ENCODE measurements around the gene CHMP4B. TPM values are rescaled to one million over a fixed set of nuclear protein-coding genes. Genes with fewer than 3 reads are reported as not detected.

The CHMP4B gene
- total RNA-seq, 3 donors from 2014 or later (not counting 1 experiment from before 2014, with no cell fraction given): 63.7 to 74.0 (median 70.0) TPM

DNA sequence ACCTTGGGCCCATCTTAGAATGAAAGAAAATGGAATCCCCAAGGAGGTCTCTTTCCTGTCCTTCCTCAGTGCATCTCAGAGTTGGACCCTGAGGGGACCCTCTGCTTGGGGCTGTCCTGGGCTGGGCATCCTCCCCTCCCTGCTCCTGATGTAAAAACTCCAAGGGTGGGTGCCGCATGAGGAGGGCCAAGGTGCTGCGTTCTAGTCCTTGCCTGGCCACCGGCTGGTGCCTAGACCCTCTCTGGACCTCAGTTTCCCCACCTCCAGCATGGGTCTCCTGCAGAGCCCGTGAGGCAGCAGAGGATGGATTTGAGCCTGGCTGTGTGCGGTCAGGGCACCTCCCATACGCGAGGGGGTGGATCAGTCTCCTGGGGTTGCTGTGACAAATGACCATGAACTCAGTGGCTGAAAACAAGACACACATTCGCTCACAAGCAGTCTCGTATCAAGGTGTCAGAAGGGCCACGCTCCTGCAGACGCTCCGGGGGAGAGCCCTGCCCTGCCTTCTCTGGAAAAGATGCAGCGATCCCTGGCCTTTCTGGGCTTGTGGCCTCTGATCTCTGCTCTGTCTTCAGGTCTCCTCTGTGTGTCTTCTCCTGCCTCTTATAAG, 54.7 kb downstream of the CHMP4B start:
- Histone ChIP-seq H3K9me3 (ENCODE audit: control insufficient read depth, insufficient read depth, low read length) (no peaks in the 10 kb centered on the region), H3K27me3 (ENCODE audit: control insufficient read depth, insufficient read depth, low read length) (no peaks in the 10 kb centered on the region), H3K4me1 (ENCODE audit: control insufficient read depth, insufficient read depth, low read length) (peaks cover 8% of the 10 kb centered on the region), H3K27ac (ENCODE audit: low read length) (no peak overlapping the region), H3K36me3 (ENCODE audit: control insufficient read depth, insufficient read depth, low read length) (no peaks in the 10 kb centered on the region), H3K4me3 (ENCODE audit: low read length) (no peak overlapping the region)
- ATAC-seq (no peak), DNase-seq (no peak)
- H3K4me1 Mint-ChIP-seq: no peaks in the 10 kb centered on the region
- no peaks in the 10 kb centered on the region for H3K36me3 Mint-ChIP-seq
- TF ChIP-seq, protein P1, sequence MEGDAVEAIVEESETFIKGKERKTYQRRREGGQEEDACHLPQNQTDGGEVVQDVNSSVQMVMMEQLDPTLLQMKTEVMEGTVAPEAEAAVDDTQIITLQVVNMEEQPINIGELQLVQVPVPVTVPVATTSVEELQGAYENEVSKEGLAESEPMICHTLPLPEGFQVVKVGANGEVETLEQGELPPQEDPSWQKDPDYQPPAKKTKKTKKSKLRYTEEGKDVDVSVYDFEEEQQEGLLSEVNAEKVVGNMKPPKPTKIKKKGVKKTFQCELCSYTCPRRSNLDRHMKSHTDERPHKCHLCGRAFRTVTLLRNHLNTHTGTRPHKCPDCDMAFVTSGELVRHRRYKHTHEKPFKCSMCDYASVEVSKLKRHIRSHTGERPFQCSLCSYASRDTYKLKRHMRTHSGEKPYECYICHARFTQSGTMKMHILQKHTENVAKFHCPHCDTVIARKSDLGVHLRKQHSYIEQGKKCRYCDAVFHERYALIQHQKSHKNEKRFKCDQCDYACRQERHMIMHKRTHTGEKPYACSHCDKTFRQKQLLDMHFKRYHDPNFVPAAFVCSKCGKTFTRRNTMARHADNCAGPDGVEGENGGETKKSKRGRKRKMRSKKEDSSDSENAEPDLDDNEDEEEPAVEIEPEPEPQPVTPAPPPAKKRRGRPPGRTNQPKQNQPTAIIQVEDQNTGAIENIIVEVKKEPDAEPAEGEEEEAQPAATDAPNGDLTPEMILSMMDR (IDR thresholded peaks at IDR 0.05): no peak
- H3K27me3 Mint-ChIP-seq (ENCODE audit: low read depth in 2 of 2): no peaks in the 10 kb centered on the region
- no peak overlapping the region for H3K4me3 Mint-ChIP-seq
- intact Hi-C loops (cut with micrococcal nuclease): no loop called here
- no peaks in the 10 kb centered on the region for H3K9me3 Mint-ChIP-seq
- no peak overlapping the region for H3K27ac Mint-ChIP-seq
- 92% methylated on average over 13 of the region's 13 CpGs for WGBS (ENCODE audit: insufficient coverage)

DNA sequence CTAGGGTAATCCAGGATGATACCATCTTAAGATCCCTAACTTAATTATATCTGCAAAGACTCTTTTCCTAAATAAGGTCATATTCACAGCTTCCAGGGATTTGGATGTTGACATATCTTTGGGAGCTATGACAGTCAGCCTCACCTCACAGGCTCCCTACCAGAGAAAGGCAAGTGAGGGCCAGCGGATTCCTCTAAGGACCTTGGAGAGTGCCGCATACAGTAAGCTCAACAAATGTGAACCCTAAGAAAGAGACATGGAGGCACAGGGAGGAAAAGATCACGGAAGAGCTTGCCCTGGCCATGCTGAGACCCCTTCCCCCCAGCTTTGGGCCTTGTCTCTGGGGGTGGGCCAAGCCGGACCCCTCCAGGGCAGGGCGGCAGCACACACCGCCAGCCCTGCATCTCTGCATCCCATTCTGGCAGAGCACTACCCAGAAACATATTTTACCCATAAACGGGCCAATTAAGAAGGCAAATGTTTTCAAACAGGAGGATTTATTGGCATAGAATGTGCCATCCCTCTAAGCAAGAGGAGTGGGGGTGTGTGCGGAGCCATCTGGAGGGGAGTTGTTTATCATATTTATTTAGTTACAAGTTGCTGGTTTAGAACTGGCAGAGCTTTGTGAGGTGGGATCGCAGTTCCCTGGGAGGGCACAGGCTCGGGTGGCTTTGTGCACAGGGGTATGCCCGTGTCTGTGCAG, 55.4 kb downstream of the CHMP4B start:
- Mint-ChIP-seq H3K9me3 (no peaks in the 10 kb centered on the region), H3K4me1 (no peaks in the 10 kb centered on the region), H3K27me3 (ENCODE audit: low read depth in 2 of 2) (no peaks in the 10 kb centered on the region), H3K4me3 (no peak overlapping the region), H3K27ac (no peak overlapping the region), H3K36me3 (no peaks in the 10 kb centered on the region)
- no peaks in the 10 kb centered on the region for H3K36me3 ChIP-seq (ENCODE audit: control insufficient read depth, insufficient read depth, low read length)
- 91% methylated on average over 11 of the region's 11 CpGs for WGBS (ENCODE audit: insufficient coverage)
- no peaks in the 10 kb centered on the region for H3K9me3 ChIP-seq (ENCODE audit: control insufficient read depth, insufficient read depth, low read length)
- no peak overlapping the region for H3K27ac ChIP-seq (ENCODE audit: low read length)
- peaks cover 8% of the 10 kb centered on the region for H3K4me1 ChIP-seq (ENCODE audit: control insufficient read depth, insufficient read depth, low read length)
- DNase-seq: no peak
- intact Hi-C loops (cut with micrococcal nuclease): no loop called here
- H3K4me3 ChIP-seq (ENCODE audit: low read length): no peak overlapping the region
- TF ChIP-seq, protein P1 (IDR thresholded peaks at IDR 0.05): no peak
- ATAC-seq: no peak
- H3K27me3 ChIP-seq (ENCODE audit: control insufficient read depth, insufficient read depth, low read length): no peaks in the 10 kb centered on the region

DNA sequence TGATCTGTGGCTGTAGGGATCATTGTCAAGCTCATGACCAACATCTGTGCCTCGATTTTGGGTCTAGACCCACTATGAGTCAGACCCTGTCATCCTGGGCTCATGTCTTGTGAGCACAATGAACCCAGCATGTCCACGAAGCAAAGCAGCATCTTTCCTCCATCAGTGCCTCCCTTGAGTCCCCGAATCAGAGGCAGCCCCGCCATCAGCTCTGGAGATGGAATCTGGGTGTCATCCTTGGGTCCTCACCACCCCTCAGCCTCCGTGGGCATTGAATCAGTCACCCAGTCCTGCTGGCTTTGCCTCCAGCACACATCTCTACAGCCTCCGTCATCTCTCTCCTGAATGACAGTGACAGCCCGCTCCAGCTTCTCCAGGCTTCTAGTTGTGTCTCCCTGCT, 56.9 kb downstream of the CHMP4B start:
- Histone ChIP-seq H3K27me3 (ENCODE audit: control insufficient read depth, insufficient read depth, low read length) (no peaks in the 10 kb centered on the region), H3K36me3 (ENCODE audit: control insufficient read depth, insufficient read depth, low read length) (no peaks in the 10 kb centered on the region), H3K9me3 (ENCODE audit: control insufficient read depth, insufficient read depth, low read length) (no peaks in the 10 kb centered on the region), H3K4me1 (ENCODE audit: control insufficient read depth, insufficient read depth, low read length) (peaks cover 1% of the 10 kb centered on the region), H3K4me3 (ENCODE audit: low read length) (no peak overlapping the region), H3K27ac (ENCODE audit: low read length) (no peak overlapping the region)
- Mint-ChIP-seq H3K9me3 (no peaks in the 10 kb centered on the region), H3K27me3 (ENCODE audit: low read depth in 2 of 2) (no peaks in the 10 kb centered on the region), H3K4me1 (no peaks in the 10 kb centered on the region), H3K4me3 (no peak overlapping the region), H3K36me3 (no peaks in the 10 kb centered on the region), H3K27ac (no peak overlapping the region)
- TF ChIP-seq, protein P1 (IDR thresholded peaks at IDR 0.05): no peak
- no peak for DNase-seq
- ATAC-seq: no peak
- intact Hi-C loops (cut with micrococcal nuclease): no loop called here
- WGBS (ENCODE audit: insufficient coverage): 81% methylated on average over 7 of the region's 7 CpGs
